GM12874 (cell line): Measurements from ENCODE around the gene LRRC8E.

Experiments used
- TF ChIP-seq, protein P1 (sequence below): IDR thresholded peaks from 2 replicates; pipeline ENCODE4 v1.5.1; 2011; ENCODE audit warnings: low read depth, mild to moderate bottlenecking, control low read depth, low read length, moderate library complexity; ENCODE audit not compliant: insufficient read depth

LRRC8E gene

DNA sequence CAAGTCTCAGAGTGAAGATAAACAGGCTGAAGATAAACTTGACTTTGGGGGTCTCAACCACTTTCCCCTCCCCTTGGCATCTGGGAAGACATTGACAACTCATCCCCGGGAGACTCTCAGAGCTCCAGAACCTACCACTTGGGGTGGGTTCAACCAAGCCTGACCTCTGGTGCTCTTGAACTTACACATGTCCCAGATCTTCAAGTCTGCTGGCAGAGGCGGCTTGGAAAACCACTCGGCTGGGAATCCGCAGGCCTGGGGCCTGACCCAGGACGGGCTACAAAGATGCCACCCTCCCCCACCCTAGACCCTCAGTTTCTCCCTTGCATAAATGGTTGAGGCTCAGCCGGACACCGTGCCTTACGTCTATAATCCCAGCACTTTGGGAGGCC lies 512 bp downstream of the LRRC8E start:
- TF ChIP-seq, protein P1, sequence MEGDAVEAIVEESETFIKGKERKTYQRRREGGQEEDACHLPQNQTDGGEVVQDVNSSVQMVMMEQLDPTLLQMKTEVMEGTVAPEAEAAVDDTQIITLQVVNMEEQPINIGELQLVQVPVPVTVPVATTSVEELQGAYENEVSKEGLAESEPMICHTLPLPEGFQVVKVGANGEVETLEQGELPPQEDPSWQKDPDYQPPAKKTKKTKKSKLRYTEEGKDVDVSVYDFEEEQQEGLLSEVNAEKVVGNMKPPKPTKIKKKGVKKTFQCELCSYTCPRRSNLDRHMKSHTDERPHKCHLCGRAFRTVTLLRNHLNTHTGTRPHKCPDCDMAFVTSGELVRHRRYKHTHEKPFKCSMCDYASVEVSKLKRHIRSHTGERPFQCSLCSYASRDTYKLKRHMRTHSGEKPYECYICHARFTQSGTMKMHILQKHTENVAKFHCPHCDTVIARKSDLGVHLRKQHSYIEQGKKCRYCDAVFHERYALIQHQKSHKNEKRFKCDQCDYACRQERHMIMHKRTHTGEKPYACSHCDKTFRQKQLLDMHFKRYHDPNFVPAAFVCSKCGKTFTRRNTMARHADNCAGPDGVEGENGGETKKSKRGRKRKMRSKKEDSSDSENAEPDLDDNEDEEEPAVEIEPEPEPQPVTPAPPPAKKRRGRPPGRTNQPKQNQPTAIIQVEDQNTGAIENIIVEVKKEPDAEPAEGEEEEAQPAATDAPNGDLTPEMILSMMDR: no peak

DNA sequence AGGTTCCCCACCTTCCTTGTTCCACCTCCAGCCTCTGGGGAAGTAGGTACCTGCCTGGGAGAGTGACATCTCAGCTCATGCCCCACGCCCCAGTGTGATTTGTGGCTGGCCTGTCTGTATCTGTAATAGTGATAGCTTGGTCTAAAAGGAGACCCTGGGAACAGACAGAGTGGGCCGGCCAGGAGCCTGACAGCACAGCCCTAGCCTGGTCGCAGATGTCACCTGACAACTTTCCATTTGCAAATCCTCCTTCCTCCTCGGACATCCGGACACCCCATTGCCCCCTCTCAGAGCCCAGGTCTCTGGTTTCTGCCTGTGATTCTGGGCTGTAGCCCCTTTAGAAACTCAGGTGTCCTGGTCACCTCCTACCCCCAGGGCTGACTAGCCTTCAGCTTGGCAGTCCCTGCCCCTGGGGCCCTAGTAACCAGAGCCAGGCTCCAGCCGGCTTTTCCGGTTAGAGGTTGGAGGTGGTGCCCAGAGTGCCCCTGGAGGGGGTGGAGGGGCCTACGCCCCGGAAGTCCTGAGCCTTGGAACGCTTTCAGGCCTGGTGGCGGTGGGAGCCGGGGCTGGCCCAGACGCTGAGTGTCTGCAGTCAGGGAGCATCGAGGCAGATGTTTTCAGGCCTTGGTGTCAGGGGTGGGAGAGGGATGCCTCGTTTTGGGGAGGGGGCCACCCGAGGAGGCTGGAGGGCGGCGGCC lies 6.5 kb downstream of the LRRC8E start:
- TF ChIP-seq, protein P1: no peak

DNA sequence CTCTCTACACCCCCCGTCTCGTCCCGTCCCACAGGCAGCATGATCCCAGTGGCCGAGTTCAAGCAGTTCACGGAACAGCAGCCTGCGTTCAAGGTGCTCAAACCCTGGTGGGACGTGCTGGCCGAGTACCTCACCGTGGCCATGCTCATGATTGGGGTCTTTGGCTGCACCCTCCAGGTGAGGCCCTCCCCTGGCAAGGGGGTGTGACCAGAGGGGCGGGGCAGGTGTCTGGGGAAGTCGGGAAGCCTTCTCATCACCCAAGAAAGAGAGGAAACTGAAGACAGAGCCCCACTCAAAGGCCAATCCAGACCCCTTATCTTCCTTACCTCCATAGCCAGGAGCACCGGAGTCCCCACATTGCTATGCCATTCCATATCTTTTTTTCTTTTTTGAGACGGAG lies 7.3 kb downstream of the LRRC8E start:
- TF ChIP-seq, protein P1: no peak

DNA sequence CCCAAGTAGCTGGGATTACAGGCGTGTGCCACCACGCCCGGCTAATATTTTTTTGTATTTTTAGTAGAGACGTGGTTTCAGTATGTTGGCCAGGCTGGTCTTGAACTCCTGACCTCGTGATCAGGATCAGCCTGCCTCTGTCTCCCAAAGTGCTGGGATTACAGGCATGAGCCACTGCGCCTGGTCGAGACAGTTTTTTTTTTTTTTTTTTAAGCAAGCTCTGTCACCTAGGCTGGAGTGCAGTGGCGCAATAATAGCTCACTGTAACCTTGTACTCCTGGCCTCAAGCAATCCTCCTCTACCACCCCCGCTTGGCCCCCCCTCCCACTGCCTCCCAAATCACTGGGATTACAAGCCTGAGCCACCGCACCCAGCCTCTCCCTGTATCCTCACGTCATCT lies 9.0 kb downstream of the LRRC8E start:
- TF ChIP-seq, protein P1: no peak

DNA sequence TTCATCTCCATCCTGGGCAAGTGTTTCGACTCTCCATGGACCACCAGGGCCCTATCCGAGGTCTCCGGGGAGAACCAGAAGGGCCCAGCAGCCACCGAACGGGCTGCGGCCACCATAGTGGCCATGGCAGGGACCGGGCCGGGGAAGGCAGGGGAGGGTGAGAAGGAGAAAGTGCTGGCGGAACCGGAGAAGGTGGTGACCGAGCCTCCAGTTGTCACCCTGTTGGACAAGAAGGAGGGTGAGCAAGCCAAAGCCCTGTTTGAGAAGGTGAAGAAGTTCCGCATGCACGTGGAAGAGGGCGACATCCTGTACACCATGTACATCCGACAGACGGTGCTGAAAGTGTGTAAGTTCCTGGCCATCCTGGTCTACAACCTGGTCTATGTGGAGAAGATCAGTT lies 10.7 kb downstream of the LRRC8E start:
- TF ChIP-seq, protein P1: no peak

DNA sequence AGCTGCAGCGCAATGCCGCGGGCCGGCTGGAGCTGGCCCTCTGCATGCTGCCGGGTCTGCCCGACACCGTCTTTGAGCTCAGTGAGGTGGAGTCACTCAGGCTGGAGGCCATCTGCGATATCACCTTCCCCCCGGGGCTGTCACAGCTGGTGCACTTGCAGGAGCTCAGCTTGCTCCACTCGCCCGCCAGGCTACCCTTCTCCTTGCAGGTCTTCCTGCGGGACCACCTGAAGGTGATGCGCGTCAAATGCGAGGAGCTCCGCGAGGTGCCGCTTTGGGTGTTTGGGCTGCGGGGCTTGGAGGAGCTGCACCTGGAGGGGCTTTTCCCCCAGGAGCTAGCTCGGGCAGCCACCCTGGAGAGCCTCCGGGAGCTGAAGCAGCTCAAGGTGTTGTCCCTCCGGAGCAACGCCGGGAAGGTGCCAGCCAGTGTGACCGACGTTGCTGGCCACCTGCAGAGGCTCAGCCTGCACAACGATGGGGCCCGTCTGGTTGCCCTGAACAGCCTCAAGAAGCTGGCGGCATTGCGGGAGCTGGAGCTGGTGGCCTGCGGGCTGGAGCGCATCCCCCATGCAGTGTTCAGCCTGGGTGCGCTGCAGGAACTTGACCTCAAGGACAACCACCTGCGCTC lies 11.6 kb downstream of the LRRC8E start:
- TF ChIP-seq, protein P1: no peak

DNA sequence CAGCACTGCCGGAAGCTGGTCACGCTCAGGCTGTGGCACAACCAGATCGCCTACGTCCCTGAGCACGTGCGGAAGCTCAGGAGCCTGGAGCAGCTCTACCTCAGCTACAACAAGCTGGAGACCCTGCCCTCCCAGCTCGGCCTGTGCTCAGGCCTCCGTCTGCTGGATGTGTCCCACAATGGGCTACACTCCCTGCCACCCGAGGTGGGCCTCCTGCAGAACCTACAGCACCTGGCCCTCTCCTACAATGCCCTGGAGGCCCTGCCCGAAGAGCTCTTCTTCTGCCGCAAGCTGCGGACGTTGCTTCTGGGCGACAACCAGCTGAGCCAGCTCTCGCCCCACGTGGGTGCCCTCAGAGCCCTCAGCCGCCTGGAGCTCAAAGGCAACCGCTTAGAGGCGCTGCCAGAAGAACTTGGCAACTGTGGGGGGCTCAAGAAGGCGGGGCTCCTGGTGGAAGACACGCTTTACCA lies 12.1 kb downstream of the LRRC8E start:
- TF ChIP-seq, protein P1: no peak
